Measurements from ENCODE around the gene NAIF1.

DNA sequence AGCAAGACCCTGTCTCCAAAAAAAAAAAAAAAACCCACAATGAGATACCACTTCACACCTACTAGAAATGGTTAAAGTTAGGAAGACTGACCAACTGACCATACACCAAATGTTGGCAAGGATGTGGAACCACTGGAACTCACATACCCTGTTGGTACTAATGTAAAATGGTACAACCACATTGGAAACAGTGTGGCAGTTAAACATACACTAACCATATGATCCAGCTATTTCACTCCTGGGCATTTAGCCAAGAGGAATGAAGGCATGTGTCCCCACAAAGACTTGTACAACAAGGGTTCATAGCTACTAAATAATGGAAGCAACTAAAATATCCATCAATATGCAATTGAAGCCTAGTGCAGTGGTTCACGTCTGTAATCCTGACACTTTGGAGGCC, 21.3 kb downstream of the NAIF1 start:
- TF ChIP-seq EZH2 (IDR thresholded peaks at IDR 0.05) = no peak
- no peak for TF ChIP-seq POLR2AphosphoS5 (IDR thresholded peaks at IDR 0.05; ENCODE audit: borderline replicate concordance, low read depth, low read length)
- no peak for TF ChIP-seq FOXP2 (optimal IDR thresholded peaks at IDR 0.05; ENCODE audit: control extremely low read depth, extremely low read length, insufficient read depth)
